GM20000 (cell line): Measurements from ENCODE around the gene SPDYC.
A peak's percentile ranks its signal among the peaks of the same experiment; 100 is the strongest.

Experiments used
- DNase-seq: peaks from one replicate; pipeline ENCODE4 v3.0.0; 2012; ENCODE audit warnings: low spot score
- CTCF ChIP-seq: IDR thresholded peaks from 2 replicates; pipeline ENCODE4 v1.5.1; 2012; ENCODE audit warnings: mild to moderate bottlenecking, control low read depth; ENCODE audit errors: extremely low read depth, missing control alignments

The SPDYC gene

GRCh38 chr11:65181569-65182257 lies 11.7 kb downstream of the SPDYC start, which contains the start of gene CAPN1:
Gene CAPN1 (plus strand): TSS chr11:65181928. CDS start chr11:65182702, 774 bp downstream.
- DNase-seq: peak; percentile 89
- TF ChIP-seq CTCF: no peak

- TF ChIP-seq CTCF: no peak
- DNase-seq: peak; percentile 54
Observed at GRCh38 chr11:65182258-65183170, 12.5 kb downstream of the SPDYC start.

- DNase-seq: no peak
- no peak for TF ChIP-seq CTCF
Observed at GRCh38 chr11:65183201-65183891, 13.3 kb downstream of the SPDYC start.

GRCh38 chr11:65184146-65184545 lies 14.1 kb downstream of the SPDYC start:
- no peak for DNase-seq
- TF ChIP-seq CTCF: no peak

- no peak for DNase-seq
- no peak for TF ChIP-seq CTCF
Observed at GRCh38 chr11:65185171-65185570, 15.1 kb downstream of the SPDYC start.

GRCh38 chr11:65185869-65186341 lies 15.9 kb downstream of the SPDYC start:
- TF ChIP-seq CTCF: no peak
- DNase-seq: no peak
